ENCODE data around the gene CWC25.
"Not testable (repeated sequence)": the region's sequence is repeated elsewhere in the genome, so short reads cannot be mapped to it uniquely, and the experiment has no call there.

Gene CWC25

GRCh38 chr17:38852771-38853291 lies 27.7 kb upstream of the CWC25 start:
- peak; percentile 56 for DNase-seq (ENCODE audit: low spot score)

GRCh38 chr17:38851434-38851833 lies 26.3 kb upstream of the CWC25 start:
- DNase-seq (ENCODE audit: low spot score) = peak; percentile 57

GRCh38 chr17:38850374-38850773 lies 25.3 kb upstream of the CWC25 start:
- DNase-seq (ENCODE audit: low spot score) = no peak

- DNase-seq (ENCODE audit: low spot score) = no peak
Observed at GRCh38 chr17:38848939-38849605, 24.0 kb upstream of the CWC25 start.

GRCh38 chr17:38848557-38848891 lies 23.4 kb upstream of the CWC25 start:
- no peak for DNase-seq (ENCODE audit: low spot score)

- no peak for DNase-seq (ENCODE audit: low spot score)
Observed at GRCh38 chr17:38844261-38844757, 19.2 kb upstream of the CWC25 start.

GRCh38 chr17:38825762-38826247 lies 684 bp upstream of the CWC25 start:
- no peak for DNase-seq (ENCODE audit: low spot score)

GRCh38 chr17:38815576-38816193 lies 9.4 kb downstream of the CWC25 start:
- DNase-seq (ENCODE audit: low spot score) = peak; percentile 71

GRCh38 chr17:38809828-38810227 lies 15.3 kb downstream of the CWC25 start:
- no peak for DNase-seq (ENCODE audit: low spot score)

GRCh38 chr17:38800237-38800760 lies 24.8 kb downstream of the CWC25 start:
- no peak for DNase-seq (ENCODE audit: low spot score)

- DNase-seq (ENCODE audit: low spot score) = peak; percentile 96
Observed at GRCh38 chr17:38799501-38800236, 25.5 kb downstream of the CWC25 start, which contains the start of gene PIP4K2B. Gene PIP4K2B (minus strand): TSS chr17:38799556. CDS start chr17:38799424, 132 bp downstream.

GRCh38 chr17:38798614-38799500 lies 26.3 kb downstream of the CWC25 start:
- peak; percentile 56 for DNase-seq (ENCODE audit: low spot score)

- DNase-seq (ENCODE audit: low spot score) = peak; percentile 22
Observed at GRCh38 chr17:38797828-38798227, 27.3 kb downstream of the CWC25 start.

- DNase-seq (ENCODE audit: low spot score) = peak; percentile 46
Observed at GRCh38 chr17:38797158-38797490, 28.0 kb downstream of the CWC25 start.

- no peak for DNase-seq (ENCODE audit: low spot score)
Observed at GRCh38 chr17:38796451-38797157, 28.5 kb downstream of the CWC25 start.

GRCh38 chr17:38794221-38794620 lies 30.9 kb downstream of the CWC25 start:
- no peak for DNase-seq (ENCODE audit: low spot score)

GRCh38 chr17:38791162-38791561 lies 34.0 kb downstream of the CWC25 start:
- no peak for DNase-seq (ENCODE audit: low spot score)

- DNase-seq (ENCODE audit: low spot score) = not testable (repeated sequence)
Observed at GRCh38 chr17:38790148-38790707, 34.9 kb downstream of the CWC25 start.

GRCh38 chr17:38789185-38789584 lies 35.9 kb downstream of the CWC25 start:
- DNase-seq (ENCODE audit: low spot score) = no peak

- DNase-seq (ENCODE audit: low spot score) = not testable (repeated sequence)
Observed at GRCh38 chr17:38787999-38788398, 37.1 kb downstream of the CWC25 start.
